H9 (cell line): ENCODE results near the gene SUMO4. TPM values are rescaled to one million over a fixed set of nuclear protein-coding genes. Genes with fewer than 3 reads are reported as not detected.

Experiments
- DNase-seq: peaks from one replicate; pipeline ENCODE4 v3.0.0-alpha.2; 2017
- H2AFZ ChIP-seq: one replicate; pipeline ENCODE4 v1.6.1; 2013; ENCODE audit warnings: mild to moderate bottlenecking, low read length, control low read depth, moderate library complexity
- H2AK5ac ChIP-seq: 2 replicates; pipeline ENCODE4 v1.6.1; 2013; ENCODE audit warnings: low read length, control low read depth, mixed read lengths; ENCODE audit not compliant: insufficient read length
- H2BK120ac ChIP-seq: one replicate; pipeline ENCODE4 v1.6.1; 2013; ENCODE audit warnings: low read depth, mild to moderate bottlenecking, low read length, control low read depth, inconsistent platforms; ENCODE audit not compliant: poor library complexity, severe bottlenecking
- H2BK12ac ChIP-seq: 2 replicates; pipeline ENCODE4 v1.6.1; 2013; ENCODE audit warnings: low read length, control low read depth, mixed read lengths, low read depth; ENCODE audit not compliant: insufficient read length
- H2BK15ac ChIP-seq: 2 replicates; pipeline ENCODE4 v1.6.1; 2013; ENCODE audit warnings: low read depth, low read length, control low read depth
- H2BK20ac ChIP-seq: one replicate; pipeline ENCODE4 v1.6.1; 2013; ENCODE audit warnings: low read depth, mild to moderate bottlenecking, low read length, control low read depth, inconsistent platforms; ENCODE audit not compliant: poor library complexity, severe bottlenecking
- H2BK5ac ChIP-seq: 2 replicates; pipeline ENCODE4 v1.6.1; 2013; ENCODE audit warnings: low read length, control low read depth, mixed read lengths; ENCODE audit not compliant: insufficient read length
- H3K14ac ChIP-seq: 2 replicates; pipeline ENCODE4 v1.6.1; 2013; ENCODE audit warnings: low read length, control low read depth; ENCODE audit not compliant: insufficient read depth
- H3K18ac ChIP-seq: 2 replicates; pipeline ENCODE4 v1.6.1; 2013; ENCODE audit warnings: low read depth, mild to moderate bottlenecking, mixed read lengths, low read length, control low read depth; ENCODE audit not compliant: insufficient read length
- H3K23ac ChIP-seq: 2 replicates; pipeline ENCODE4 v1.6.1; 2013; ENCODE audit warnings: low read length, control low read depth, mixed read lengths, low read depth; ENCODE audit not compliant: insufficient read length
- H3K23me2 ChIP-seq: 2 replicates; pipeline ENCODE4 v1.6.1; 2013; ENCODE audit warnings: low read depth, mild to moderate bottlenecking, mixed read lengths, low read length, control low read depth; ENCODE audit not compliant: insufficient read length, poor library complexity, severe bottlenecking
- H3K27ac ChIP-seq: 2 replicates; pipeline ENCODE4 v1.5.1; 2013; ENCODE audit warnings: low read length, control low read depth, mixed read lengths, low read depth; ENCODE audit not compliant: insufficient read length
- H3K27me3 ChIP-seq: 2 replicates; pipeline ENCODE4 v1.6.1; 2013; ENCODE audit warnings: low read length, control low read depth, inconsistent platforms; ENCODE audit not compliant: insufficient read depth
- H3K4ac ChIP-seq: 2 replicates; pipeline ENCODE4 v1.6.1; 2013; ENCODE audit warnings: low read depth, mild to moderate bottlenecking, control low read depth, inconsistent platforms, low read length, moderate library complexity
- H3K4me1 ChIP-seq: 2 replicates; pipeline ENCODE4 v1.6.1; 2013; ENCODE audit warnings: low read length, control low read depth, inconsistent platforms; ENCODE audit not compliant: insufficient read depth
- H3K4me2 ChIP-seq: 2 replicates; pipeline ENCODE4 v1.6.1; 2013; ENCODE audit warnings: low read length, control low read depth, mixed read lengths; ENCODE audit not compliant: insufficient read length, insufficient read depth
- H3K56ac ChIP-seq: 2 replicates; pipeline ENCODE4 v1.6.1; 2013; ENCODE audit warnings: low read depth, mild to moderate bottlenecking, mixed read lengths, low read length, control low read depth; ENCODE audit not compliant: insufficient read length
- H3K79me1 ChIP-seq: 2 replicates; pipeline ENCODE4 v1.6.1; 2013; ENCODE audit warnings: low read depth, mild to moderate bottlenecking, moderate library complexity, low read length, control low read depth, inconsistent platforms; ENCODE audit not compliant: insufficient read depth, poor library complexity, severe bottlenecking
- H3K79me2 ChIP-seq: 2 replicates; pipeline ENCODE4 v1.6.1; 2013; ENCODE audit warnings: low read length, control low read depth, inconsistent platforms; ENCODE audit not compliant: insufficient read depth
- H3K9ac ChIP-seq: 2 replicates; pipeline ENCODE4 v1.6.1; 2013; ENCODE audit warnings: low read length, control low read depth, mixed read lengths; ENCODE audit not compliant: insufficient read length; ENCODE audit errors: extremely low read depth
- H3K9me3 ChIP-seq: one replicate; pipeline ENCODE4 v1.6.1; 2013; ENCODE audit warnings: low read depth, low read length, inconsistent platforms; ENCODE audit not compliant: control insufficient read depth
- H3T11ph ChIP-seq: one replicate; pipeline ENCODE4 v1.6.1; 2013; ENCODE audit warnings: mild to moderate bottlenecking, low read length, control low read depth, inconsistent platforms
- H4K20me1 ChIP-seq: one replicate; pipeline ENCODE4 v1.6.1; 2013; ENCODE audit not compliant: control insufficient read depth, insufficient read length, insufficient read depth
- H4K5ac ChIP-seq: 2 replicates; pipeline ENCODE4 v1.6.1; 2013; ENCODE audit warnings: low read depth, mild to moderate bottlenecking, mixed read lengths, low read length, control low read depth; ENCODE audit not compliant: insufficient read length
- H4K8ac ChIP-seq: replicated peaks from 2 replicates; pipeline ENCODE4 v1.6.1; 2013; ENCODE audit warnings: low read length, control low read depth, mixed read lengths, low read depth; ENCODE audit not compliant: insufficient read length
- H4K91ac ChIP-seq: 2 replicates; pipeline ENCODE4 v1.6.1; 2013; ENCODE audit warnings: low read depth, mild to moderate bottlenecking, moderate library complexity, mixed read lengths, low read length, control low read depth; ENCODE audit not compliant: insufficient read length
- H3K27ac Mint-ChIP-seq, 3 experiments: 2 replicates in 2 of 3; 3 replicates in 1 of 3; pipeline ENCODE4 v1.8.0; 2020 to 2021; ENCODE audit warnings: mixed read lengths in 3 of 3, mild to moderate bottlenecking in 1 of 3, moderate library complexity in 1 of 3
- H3K27me3 Mint-ChIP-seq: 2 replicates; pipeline ENCODE4 v1.8.0; 2021; ENCODE audit warnings: low read depth, mild to moderate bottlenecking, moderate library complexity, mixed read lengths
- H3K36me3 Mint-ChIP-seq, 3 experiments: 2 replicates in 2 of 3; 3 replicates in 1 of 3; pipeline ENCODE4 v1.8.0; 2020 to 2021; ENCODE audit warnings: low read depth in 3 of 3, mixed read lengths in 3 of 3; ENCODE audit not compliant: insufficient read depth in 1 of 3
- H3K4me1 Mint-ChIP-seq, 2 experiments: 2 replicates each; pipeline ENCODE4 v1.8.0; 2020; ENCODE audit warnings: mixed read lengths in 2 of 2
- H3K4me3 Mint-ChIP-seq, 2 experiments: 2 replicates in 1 of 2; 3 replicates in 1 of 2; pipeline ENCODE4 v1.8.0; 2020 to 2021; ENCODE audit warnings: mild to moderate bottlenecking in 2 of 2, mixed read lengths in 2 of 2, moderate library complexity in 1 of 2
- H3K9me3 Mint-ChIP-seq, 2 experiments: 2 replicates in 1 of 2; 3 replicates in 1 of 2; pipeline ENCODE4 v1.8.0; 2020; ENCODE audit warnings: mild to moderate bottlenecking in 2 of 2, mixed read lengths in 2 of 2, moderate library complexity in 1 of 2
- CTCF ChIP-seq: fragments of 200-600 bp; sonication (generic); conservative IDR thresholded peaks from 3 replicates; pipeline ENCODE4 v1.8.0; 2021; ENCODE audit warnings: antibody characterized with exemption, mild to moderate bottlenecking
- WGBS: extraction: QIAGEN DNeasy Blood & Tissue Kit; methylation state at CpG from one replicate; pipeline ENCODE4 v1.1.7; 2013; ENCODE audit warnings: missing lambda C conversion rate, low lambda C conversion rate, mixed read lengths; ENCODE audit not compliant: insufficient read length; ENCODE audit errors: extremely low coverage; 5-methylcytosine and 5-hydroxymethylcytosine counted together
- total RNA-seq: library from RNA; stranded (reverse); gene quantifications from 2 replicates; pipeline ENCODE4 v1.2.1, GENCODE V29; 2021

SUMO4 gene
- total RNA-seq, 1 experiment from 2014 or later: 1.5 TPM

- no peak for TF ChIP-seq CTCF
- no peak overlapping the region for H3K27ac ChIP-seq
- Mint-ChIP-seq H3K27me3 (no peaks in the 10 kb centered on the region; the same call in 1 of the 2 replicates), H3K36me3 (no peaks in the 10 kb centered on the region), H3K27ac (no peak overlapping the region), H3K4me3 (no peak overlapping the region), H3K4me1 (peaks cover 12 to 14% of the 10 kb centered on the region in 2 experiments), H3K9me3 (no peaks in the 10 kb centered on the region)
- no peaks in the 10 kb centered on the region for H3K9me3 ChIP-seq
- no peak overlapping the region for H2AFZ ChIP-seq
- H3K4ac ChIP-seq: no peak overlapping the region
- no peak overlapping the region for H3K4me2 ChIP-seq
- no peak overlapping the region for H3K18ac ChIP-seq
- H3K56ac ChIP-seq: no peak overlapping the region
- H3K79me1 ChIP-seq: no peaks in the 10 kb centered on the region
- no peak overlapping the region for H2BK20ac ChIP-seq
- no CpG with 5 or more reads among the region's 5 CpGs for WGBS
- H3K14ac ChIP-seq: no peak overlapping the region
- H3K27me3 ChIP-seq: no peaks in the 10 kb centered on the region
- no peaks in the 10 kb centered on the region for H3K79me2 ChIP-seq
- no peak overlapping the region for H3T11ph ChIP-seq
- H2BK12ac ChIP-seq: no peak overlapping the region
- H2BK5ac ChIP-seq: no peak overlapping the region
- H2BK120ac ChIP-seq: no peak overlapping the region
- H3K4me1 ChIP-seq: no peaks in the 10 kb centered on the region
- H2AK5ac ChIP-seq: no peak overlapping the region
- H4K8ac ChIP-seq: no peak overlapping the region
- H2BK15ac ChIP-seq: no peak overlapping the region
- H4K5ac ChIP-seq: no peak overlapping the region
- H3K23ac ChIP-seq: no peak overlapping the region
- H4K91ac ChIP-seq: no peak overlapping the region
- no peak overlapping the region for H3K9ac ChIP-seq
- no peaks in the 10 kb centered on the region for H4K20me1 ChIP-seq
- no peak for DNase-seq
- H3K23me2 ChIP-seq: no peaks in the 10 kb centered on the region
These were observed 25.7 kb downstream of the SUMO4 start for GRCh38 chr6:149425754-149426153.
